Activated CD8-positive, alpha-beta memory T cell treated with anti-CD3 and anti-CD28 coated beads, Interleukin-2, amount 50 U/mL, for 4 hours (primary cell): ENCODE data around the gene LPP.

Experiments
- DNase-seq: peaks from one replicate; pipeline ENCODE4 v3.0.0-alpha.2; 2020

The LPP gene

DNA sequence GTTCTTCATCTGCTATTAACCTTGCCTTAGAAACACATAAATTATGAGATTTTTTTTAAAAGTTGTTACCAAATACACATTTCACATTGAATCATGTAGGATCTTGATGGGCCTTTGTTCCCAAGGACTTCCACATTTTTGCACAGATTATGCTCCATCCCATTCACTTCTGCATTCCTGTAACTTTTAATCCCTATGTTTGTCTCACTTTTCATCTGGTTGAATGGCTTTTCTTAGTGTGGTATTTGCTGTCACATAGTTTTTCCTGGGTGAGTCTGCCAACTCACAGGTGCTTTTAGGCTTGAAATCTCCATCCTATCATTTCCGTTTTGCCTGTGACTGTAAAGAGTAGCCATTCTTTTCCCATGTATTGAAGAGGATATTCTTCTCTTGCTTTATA is 720.6 kb downstream of the LPP start:
- DNase-seq: no peak

DNA sequence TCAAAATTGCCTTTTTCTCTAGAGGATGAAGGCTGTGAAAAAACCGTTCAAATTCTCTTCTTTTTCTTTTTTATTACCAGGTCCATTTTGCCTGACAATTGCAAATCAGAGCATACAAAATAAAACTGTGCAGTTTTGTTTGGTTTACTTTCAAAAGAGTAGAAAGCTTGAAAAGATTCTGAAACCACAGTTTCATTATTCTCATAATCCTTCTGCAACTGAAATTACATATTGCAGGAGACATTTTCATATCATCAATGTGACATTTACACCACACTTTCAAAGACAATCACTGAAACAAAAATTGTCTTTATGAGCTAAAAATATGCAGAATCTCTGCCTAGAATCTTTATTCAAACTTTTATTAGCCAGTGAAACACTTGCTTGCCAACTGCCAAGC is 721.5 kb downstream of the LPP start:
- DNase-seq: no peak

DNA sequence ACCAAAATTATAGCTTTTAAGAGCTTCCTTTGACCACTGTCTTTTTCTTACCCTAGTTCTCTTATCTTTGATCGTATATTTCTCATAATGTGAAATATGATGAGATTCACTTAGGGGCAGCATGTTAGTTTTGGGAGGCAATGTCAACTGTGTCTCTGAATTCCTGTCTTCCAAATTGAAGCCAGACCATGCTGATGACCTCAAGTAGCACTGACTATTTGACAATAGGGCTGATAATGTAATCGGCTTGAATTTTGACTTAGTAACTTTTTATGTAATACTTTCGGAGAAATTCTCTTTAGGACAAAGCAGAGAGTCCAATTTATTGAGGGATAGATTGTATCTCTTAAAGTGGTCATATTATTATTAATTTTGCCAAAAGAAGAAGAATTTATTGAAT is 722.4 kb downstream of the LPP start:
- DNase-seq: no peak

DNA sequence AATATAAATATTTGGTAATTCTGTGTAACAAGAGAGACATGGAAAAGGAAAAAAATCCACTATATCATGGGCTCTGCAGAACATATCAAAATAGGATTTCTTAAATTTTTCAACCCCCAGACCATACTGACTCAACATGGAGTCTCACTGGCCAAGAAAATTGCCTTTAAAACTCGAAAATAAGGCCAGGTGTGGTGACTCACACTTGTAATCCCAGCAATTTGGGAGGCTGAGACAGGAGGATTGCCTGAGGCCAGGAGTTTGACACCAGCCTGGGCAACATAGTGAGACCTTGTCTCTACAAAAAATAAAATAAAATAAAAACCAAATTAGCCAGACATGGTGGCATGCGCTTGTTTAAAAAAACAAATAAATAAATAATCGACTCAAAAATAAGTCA is 723.4 kb downstream of the LPP start:
- no peak for DNase-seq

DNA sequence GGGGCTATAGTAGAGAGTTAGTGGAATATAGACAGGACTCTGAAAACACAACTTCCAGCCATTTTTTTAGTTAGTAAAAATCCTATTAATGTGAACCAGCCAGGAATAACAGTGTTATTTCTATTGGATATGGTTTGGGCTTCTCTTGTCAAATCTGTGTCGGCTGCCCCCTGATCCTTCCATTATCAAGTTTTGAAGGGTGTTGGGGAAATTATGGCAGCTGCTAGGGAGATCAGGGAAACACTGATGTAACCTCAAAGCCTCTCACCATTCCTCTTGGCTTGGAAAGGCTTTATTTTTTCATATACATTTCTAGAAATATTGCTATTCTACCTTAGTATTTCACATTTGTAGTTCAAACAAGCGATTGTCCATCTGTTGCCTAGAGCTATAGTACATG is 724.1 kb downstream of the LPP start:
- DNase-seq: no peak

DNA sequence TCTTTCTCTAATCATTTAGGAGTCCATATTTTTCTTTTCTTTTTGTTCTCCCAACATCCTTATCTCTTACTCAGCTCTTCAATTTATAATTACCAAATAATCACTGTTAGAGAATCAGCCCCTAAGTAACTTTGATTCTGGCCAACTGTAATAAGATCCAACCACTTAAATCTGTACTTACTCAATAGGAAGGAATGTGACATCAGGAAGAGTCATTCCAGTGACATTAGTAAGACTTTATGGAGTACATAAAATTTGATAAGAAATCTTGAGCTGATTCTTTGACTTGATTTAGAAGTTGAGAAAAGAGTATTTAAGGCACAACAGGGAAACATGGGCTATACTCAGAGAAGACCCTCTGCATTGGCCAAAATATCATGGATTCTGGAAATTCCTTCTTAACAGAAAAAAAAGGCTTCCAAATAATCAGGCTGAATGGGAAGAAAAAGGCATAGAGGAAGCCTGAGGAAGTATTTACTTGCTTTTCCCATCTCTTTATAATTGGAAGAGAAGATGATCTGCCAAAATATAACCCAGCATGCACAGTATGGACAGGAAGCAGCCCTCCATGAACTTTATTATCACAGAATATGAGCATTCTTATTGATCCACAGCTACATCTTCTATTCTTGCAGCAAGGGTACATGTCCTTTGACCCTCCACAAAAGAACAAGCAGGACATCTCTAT is 728.1 kb downstream of the LPP start:
- DNase-seq: no peak

DNA sequence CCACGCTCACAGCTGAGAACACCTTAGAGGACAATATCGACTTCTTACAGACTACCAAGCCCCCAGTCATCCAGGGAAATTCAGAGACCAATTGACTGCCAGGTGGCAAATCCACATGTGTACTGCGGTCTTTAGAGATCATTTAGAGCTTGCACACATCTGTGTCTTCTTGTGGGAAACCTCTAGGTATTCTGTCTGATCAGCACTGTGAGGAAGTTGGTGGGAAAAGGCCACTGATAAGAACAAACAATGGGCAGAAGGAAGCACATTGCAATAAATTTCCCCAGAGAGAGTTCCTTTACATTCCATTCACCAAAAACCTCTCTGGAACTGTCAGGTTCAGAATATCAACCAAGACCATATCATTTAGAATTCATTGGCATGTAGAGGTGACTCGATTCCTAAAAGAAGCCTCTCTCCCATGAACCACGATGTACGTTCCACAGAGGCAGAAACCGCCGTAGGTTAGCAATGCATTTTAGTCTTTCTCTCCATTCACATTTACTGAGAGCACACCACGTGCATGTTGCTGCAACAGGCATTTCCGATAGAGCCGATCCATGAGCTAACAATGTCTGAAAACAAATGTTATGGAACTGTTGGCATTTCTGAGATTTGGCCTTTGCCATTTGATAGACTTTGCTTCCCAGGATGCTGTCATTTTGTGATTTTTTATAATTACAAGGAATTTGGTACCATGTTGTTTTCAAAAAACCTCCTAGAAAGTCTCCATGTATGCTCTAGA is 730.5 kb downstream of the LPP start:
- DNase-seq: no peak

DNA sequence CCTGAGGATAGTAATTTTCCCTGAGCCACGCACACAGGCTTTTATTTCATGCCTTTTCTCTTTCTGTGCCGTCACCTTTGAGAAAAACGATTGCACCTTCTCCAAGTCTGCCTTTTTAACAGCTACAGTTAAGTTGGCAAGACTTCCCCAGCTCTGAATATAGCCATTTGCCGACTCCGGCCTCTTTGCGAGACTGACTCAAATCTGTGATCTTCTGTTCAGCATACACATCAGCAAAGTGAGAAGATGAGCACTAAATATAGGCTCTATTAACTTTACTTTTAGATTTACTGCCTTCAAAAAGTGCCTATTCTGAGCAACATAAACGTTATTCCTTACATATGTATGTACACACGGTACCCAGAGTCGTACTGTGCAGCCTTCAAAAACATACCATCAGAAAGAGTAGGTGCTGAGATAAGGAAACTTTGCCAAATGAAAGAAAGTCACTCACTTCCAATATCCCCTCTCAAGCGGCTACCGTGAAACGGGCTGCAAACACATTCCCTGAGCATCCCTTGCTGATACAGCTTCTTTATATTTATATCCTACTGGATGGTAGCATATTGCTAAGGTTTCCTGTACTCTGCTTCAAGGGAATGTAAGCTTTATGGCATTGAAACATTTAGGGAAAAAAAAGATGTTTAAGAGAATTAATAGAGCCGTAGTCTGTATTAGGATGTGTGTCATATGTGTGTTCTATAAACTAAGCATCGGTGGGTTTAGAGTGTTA is 734.5 kb downstream of the LPP start:
- no peak for DNase-seq

DNA sequence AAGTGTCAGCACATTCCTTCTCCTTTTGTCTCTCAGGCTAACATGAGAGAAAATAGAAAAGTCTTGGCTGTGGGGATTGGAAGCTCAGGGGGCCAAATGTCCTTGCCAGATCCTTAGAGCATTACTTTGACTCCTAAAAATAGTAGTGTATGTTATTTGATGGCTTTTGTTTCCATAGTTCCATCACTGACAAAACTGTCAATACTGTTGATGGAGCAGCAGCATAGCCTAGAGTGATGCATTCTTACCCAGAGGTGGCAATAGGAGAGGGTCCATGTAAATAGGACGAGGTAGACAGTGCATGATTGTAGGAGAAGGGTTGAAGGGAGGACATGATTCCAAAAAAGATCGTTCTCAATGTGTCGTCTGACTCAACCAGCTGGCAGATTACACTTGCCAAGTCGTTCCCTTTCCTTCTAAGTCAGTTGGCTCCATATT is 735.1 kb downstream of the LPP start:
- DNase-seq: no peak

DNA sequence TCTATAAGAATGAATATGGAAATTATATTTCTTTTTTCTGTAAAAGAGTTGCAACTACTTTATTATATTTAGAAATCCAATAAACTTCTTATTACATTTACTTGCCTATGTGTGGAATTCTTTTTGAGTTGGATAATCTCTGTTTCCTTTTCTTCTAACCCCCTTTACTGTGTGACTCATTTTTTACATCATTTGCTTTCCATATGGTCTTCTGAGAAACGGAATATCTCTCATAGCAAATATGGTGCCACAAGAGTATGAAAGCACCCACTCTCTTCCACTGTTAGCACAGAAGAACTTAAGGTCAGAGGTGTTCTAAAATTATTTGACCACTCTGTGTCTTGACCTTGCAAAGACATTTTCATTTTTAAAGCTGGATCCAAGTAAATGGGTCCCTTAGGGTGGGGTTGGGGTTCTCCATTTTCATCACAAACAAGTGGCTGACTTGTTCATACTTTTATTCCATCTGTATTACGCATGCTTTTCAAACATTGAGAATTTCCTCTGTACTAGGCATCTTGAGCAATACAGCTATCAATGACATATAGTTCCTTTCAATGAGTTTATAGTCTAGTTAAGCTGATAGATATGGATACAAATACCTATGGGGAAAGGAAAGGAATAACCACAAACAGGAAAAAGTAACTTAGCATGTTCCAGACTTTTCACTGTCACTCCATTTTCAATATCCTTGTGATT is 736.8 kb downstream of the LPP start:
- no peak for DNase-seq

DNA sequence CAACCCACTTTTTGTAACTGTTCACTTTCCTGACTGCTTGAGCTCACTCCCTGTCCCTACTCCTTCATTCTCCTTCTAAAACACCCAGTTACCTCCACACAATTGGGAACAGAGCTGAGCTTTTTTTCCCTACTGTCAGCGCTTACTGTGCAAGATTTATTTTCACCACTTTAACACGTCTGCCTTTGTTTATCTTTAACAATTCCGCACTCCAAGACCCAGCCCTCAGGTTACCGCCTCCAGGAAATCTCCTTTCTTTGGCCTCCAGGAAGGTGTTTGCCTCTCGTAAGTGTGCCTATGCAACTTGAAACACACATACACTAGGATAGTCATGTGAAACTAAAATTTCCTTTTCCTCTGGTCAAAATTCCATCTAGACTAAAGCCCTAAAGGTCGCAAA is 745.9 kb downstream of the LPP start:
- no peak for DNase-seq

DNA sequence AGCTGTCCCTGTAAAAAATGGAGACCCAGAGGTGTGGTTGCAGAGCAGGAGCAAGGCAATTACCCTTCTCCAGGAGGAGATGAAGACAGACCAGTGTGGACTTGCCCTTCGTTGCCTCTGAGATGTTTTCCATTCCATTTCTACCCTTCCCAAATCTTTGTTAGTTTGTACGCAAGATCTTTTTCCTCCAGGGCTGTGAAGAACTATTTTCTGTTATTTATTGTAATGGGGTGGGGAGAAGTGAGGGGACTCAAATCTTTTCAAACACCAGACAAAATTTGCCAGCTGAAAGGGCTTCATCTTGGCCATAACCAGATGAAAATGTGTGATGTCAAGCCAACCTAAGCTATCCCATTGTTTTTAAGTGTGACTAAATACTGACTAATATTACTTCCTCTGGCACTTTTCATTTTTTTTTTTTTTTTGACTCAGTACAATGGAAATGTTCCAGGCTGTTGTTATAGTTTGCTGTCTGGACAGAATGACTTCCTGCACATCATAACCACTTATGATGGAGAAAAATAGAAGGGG is 746.5 kb downstream of the LPP start:
- no peak for DNase-seq

DNA sequence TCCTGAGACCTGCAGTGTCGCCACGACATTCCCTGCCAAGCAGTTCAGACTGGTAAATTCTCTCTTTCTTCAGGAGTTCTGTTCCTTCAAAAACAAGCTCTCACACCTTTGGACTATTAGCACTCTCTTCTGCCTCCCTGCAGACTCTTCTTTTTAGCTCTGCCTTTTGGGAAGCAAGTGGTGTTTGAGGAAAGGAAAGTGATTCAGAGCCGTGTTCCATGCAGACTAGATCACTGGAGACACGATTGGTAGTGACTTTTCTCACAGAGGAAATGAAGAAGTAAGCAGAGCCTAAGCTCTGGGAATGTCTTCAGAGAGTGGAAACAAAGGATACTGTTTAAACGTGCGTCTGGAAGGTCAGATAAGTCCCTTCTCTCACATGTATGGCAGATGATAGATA is 747.2 kb downstream of the LPP start:
- DNase-seq: no peak

DNA sequence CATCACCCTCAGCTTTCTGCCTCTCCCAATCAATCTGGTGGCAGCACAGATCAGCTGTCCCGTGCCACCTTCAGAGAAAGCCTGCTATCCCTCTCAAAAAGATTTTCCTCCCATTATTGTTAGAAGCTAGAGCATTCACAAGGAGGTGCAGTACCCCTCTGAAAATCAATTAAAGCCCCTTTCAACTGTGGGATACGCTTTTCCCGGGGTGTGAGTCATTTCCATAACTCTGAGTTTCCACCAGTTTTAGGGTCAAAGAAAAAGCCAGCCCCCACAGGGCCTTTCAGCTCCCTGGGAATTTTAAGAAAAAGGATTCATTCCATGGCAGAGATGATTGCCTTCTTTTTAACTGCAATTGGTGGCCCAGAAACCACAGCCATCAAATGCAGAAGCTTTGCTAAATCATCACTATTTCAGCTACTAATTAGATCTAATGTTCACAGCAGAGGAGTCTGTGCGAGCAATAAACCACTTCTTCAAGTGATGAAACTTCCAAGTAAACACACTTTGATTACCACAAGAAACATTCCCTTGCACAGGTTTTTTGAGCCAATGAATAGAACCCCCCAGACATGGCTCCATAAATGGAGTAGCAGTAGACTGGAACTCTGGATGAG is 747.8 kb downstream of the LPP start:
- DNase-seq: no peak

DNA sequence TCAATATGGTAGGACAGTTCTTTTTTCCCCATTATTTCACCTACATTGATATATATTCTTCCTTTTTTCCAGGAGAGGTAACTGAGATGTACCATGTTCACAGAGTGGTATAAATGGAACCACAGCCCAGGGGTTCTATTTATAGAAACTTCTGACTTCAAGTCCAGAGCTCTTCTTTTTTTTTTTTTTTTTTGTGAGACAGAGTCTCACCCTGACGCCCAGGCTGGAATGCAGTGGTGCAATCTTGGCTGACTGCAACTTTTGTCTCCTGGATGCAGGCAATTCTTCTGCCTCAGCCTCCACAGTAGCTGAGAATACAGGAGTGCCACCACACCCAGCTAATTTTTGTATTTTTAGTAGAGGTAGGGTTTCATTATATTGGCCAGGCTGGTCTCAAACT is 750.7 kb downstream of the LPP start:
- no peak for DNase-seq

DNA sequence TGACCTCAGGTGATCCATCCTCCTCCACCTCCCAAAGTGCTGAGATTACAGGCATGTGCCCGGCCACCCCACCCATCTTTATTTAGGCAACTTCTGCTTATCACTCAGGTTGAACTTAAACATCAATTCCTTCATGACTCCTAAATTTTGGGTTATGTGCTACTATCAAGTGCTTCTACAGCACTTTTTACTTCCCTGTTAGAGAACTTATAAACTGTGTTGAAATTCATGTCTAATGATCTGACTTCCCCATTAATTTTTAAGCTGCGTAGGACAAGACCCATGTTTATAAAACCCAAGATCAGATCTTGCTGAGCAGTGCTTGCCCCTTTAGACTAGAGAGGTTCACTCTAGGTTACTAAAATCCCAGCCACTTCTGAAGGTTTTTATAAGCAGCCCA is 751.6 kb downstream of the LPP start:
- no peak for DNase-seq

DNA sequence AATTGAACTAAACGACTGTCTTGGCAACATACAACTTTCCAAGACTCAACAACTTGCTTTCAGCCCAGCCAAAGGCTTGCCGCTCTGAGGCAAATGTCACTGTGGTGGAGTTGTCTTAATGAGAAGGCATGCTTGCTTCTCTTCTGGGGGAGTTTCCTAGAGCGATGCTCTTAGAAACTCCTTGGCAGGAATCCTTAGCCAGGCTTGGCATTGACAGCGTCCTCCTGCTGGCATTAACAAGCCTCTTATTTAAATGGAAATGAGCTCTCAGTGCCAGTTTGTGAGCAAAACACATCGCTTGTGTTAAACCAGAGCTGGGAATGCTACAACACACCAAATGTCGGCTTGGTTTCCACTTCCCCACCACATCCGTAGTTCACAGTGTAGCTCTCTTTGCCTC is 752.3 kb downstream of the LPP start:
- no peak for DNase-seq

DNA sequence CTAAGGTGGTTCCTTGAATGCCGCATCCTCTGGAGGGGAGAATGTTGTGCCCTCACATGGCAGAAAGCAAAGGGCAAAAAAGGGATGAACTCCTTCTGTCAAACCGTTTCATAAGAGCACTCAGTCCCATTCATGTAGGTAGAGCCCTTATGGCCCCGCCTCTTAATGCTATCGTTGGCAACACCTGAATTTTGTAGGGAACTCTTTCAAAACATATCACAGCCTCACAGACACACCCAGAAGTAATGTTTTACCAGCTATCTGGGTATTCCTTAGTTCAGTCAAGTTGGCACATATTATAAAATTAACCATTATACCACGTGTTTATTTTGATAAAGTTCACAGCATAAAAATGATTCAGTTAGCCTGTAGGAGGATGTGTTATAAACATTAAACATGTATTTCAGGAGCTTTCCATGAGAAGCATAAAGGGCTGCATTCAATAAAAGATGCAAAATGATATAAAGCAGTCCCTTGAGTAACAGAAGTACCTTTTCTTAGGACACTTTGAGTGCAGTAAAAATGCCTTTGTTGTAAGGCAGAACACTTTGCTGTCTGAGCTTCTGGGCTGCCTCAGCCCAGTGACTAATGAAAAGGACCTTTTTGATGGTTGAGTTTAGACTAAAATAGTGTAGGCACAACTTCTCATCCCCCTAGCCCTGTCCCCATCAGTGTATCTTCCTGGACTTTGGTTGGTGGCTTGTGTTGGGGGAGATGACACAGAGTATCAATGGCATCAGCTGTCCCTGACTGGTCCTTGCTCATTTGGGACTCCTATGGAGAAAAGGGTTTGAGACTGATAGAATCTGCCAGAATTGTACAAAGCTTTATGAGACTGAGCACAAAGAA is 754.3 kb downstream of the LPP start:
- DNase-seq: no peak

DNA sequence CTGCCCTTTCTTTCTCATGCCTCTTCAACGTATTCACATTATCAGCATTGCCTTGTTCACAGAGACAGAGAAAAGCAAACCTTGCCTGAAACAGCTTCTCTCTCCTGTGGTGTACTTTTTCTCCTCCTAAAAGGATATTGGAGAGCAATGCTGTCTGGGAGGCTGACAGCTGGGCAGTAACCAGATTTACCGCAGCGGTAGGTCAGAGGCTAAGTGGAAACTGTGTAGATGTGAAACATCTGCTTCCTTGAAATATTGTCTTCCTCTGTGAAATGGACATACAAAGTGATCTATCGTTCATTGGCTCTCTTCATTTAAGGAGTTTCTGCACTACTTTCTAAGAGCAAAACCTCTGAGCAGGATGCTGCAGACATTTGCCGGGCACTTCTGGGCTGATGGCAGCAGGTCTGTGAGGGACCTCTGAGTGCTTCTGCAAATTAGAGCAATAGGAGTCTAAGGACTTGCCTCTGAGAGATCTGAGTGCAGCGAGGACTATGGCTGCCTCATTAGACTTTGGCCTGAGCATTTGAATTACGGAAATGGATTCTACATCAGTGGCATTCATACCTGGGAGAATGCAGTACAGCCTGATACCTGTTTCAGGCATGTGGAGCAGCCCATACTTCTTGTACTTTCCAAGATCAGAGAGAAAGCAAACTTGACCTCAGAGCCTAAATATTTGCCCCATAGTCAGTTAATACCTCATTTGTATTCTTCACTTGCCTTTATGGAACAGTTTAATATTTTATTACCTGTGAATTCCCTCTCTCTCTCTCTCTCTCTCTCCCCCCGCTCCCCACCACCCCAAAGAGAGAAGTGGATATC is 757.3 kb downstream of the LPP start:
- no peak for DNase-seq

DNA sequence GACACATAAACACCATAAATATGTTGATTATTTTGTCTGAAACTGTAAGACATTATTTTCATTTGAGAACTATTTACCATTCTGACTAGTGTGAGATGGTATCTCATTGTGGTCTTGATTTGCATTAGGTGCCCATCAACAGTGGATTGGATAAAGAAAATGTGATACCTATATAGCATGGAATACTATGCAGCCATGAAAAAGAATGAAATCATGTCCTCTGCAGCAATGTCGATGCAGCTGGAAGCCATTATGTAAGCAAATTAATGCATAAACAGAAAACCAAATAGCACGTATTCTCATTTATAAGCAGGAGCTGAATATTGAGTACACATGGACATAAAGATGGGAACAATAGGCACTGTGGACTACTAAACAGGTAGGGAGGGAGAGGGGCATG is 759.1 kb downstream of the LPP start:
- no peak for DNase-seq

DNA sequence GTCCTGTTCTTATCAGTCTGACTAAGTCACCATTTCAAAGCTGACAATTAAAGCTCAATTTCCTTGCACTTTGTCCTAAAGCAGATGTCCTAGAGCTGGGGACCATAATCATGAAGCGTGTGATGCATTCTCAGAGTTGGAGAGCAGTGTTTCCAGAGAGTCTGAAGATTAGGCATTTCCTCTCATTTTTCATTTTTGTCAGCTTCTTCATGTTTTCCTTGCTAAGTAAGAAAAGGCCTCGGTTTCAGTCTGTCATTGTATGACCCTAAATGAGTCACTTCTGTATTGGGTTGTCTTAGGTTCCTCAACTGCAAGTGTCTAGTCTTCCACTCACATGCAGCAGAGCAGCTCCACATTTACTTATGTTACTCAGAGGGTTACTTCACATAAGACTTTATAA is 760.6 kb downstream of the LPP start:
- no peak for DNase-seq
